GM21526 (cell line): ENCODE measurements around the gene RABIF.
"Not testable (repeated sequence)": the region's sequence is repeated elsewhere in the genome, so short reads cannot be mapped to it uniquely, and the experiment has no call there.

ENCODE experiments used
- ATAC-seq: cut with Tn5 transposase; IDR thresholded peaks from one replicate; pipeline ENCODE4 v1.9.1; 2021; ENCODE audit warnings: moderate library complexity; ENCODE audit not compliant: unreplicated experiment, low FRiP score

The RABIF gene

DNA sequence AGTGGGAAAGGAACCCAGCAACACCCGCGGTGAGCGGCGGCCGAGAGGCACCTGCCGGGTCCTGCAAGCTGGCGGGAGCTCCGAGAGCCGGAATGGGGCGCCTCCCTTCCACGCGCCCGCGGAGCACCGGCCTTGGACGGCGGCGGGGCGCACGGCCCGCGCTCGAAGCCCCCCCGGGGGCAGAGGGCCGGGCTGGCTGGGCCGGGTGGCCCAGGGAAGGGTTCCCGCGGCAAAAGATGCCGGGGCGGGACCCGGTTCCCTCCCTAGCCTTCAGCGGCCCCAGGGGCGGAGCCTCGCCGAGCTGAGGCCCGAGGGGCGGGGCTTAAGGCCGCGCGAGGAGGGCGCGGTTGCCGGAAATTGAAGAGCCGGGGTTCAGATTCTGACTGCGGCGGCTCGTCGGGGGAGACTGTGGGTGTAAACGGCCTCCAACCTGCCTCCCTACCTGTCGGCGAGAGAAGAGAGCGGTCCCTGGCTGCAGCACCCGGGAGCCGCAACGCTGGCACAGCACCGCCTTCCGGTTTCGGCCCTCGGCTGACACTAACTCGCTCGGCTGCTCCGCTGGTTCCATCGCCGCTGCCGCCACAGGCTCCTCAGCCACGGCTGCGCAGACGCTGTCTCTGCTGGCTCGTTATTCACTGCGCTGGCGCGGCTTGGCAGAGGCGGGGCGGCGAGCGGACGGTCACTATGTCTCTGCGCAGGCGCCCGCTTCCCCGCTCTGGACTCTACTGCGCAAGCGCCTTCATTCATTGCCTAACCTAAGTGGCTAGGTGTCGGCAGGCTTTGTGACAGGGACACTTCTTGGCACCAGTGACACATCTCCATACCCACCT lies at the start of gene RABIF:
RABIF (minus strand) TSS at position 619 of the 830 bp plus-strand sequence; CDS start at position 568, 51 bp downstream.
- peak; percentile 88 for ATAC-seq

DNA sequence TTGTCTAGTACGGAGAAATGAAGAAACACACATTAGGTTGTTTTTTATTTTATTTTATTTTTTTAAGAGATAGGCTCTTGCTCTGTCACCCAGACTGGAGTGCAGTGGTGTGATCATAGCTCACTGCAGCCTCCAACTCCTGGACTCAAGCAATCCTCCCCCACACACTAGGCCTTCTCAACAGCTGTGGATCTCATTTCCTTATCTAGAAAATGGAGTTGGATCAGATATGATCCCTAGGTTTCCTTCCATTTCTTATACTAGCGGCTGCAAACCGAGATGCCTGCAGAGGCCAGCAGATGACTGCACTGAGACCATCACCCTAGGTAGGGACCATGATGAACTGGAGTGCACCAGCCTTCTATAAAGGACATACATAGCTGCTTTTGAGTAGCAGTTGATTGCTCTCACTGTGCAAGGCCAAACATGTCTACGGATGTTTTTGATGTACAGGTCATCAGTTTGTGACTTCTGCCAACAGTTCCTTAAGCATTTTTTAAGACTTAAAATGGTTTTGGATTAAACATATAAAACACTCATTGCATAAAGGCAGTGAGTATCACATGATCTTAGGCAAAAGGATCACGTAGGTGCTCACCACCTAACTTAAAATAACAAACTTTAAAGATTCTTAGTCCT lies 49.5 kb upstream of the RABIF start:
- ATAC-seq, result no peak

DNA sequence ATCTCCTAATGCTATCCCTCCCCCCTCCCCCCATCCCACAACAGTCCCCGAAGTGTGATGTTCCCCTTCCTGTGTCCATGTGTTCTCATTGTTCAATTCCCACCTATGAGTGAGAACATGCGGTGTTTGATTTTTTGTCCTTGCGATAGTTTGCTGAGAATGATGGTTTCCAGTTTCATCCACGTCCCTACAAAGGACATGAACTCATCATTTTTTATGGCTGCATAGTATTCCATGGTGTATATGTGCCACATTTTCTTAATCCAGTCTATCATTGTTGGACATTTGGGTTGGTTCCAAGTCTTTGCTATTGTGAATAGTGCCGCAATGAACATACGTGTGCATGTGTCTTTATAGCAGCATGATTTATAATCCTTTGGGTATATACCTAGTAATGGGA lies 47.5 kb upstream of the RABIF start:
- ATAC-seq, result not testable (repeated sequence)

DNA sequence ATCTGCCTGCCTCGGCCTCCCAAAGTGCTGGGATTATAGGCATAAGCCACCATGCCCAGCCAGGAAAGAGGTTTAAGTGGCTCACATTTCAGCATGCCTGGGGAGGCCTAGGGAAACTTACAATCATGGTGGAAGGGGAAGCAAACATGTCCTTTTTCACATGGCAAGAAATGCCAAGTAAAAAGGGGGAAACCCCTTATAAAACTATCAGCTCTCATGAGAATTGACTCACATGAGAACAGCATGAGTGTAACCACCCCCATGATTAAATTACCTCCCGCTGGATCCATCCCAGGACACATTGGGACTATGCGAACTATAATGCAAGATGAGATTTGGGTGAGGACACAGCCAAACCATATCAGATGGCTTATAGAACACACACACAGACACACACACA lies 46.9 kb upstream of the RABIF start:
- no peak for ATAC-seq

DNA sequence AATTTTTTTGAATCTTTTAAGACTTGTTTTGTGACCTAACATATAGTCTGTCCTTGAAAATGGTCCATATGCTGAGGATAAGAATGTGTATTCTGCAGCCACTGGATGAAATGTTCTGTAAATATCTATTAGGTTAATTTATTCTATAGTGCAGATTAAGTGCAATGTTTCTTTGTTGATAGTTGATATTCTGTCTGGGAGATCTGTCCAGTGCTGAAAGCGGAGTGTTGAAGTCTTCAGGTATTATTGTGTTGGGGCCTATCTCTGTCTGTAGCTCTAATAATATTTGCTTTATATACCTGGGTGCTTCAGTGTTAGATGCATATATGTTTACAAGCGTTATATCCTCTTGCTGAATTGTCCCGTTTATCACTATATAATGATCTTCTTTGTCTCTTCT lies 45.8 kb upstream of the RABIF start:
- ATAC-seq, result no peak

DNA sequence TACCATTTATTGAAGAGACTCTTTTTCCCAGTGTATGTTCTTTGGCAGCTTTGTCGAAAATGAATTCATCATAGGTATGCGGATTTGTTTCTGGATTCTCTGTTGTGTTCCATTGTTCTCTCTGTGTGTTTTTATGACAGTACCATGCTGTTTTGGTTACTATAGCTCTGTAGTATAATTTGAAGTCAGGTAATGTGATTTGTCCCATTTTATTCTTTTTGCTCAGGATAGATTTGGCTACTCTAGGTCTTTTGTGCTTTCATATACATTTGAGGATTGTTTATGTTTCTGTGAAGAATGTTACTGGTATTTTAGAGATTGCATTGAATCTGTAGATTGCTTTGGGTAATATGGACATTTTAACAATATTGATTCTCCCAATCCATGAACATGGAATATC lies 43.5 kb upstream of the RABIF start:
- no peak for ATAC-seq

DNA sequence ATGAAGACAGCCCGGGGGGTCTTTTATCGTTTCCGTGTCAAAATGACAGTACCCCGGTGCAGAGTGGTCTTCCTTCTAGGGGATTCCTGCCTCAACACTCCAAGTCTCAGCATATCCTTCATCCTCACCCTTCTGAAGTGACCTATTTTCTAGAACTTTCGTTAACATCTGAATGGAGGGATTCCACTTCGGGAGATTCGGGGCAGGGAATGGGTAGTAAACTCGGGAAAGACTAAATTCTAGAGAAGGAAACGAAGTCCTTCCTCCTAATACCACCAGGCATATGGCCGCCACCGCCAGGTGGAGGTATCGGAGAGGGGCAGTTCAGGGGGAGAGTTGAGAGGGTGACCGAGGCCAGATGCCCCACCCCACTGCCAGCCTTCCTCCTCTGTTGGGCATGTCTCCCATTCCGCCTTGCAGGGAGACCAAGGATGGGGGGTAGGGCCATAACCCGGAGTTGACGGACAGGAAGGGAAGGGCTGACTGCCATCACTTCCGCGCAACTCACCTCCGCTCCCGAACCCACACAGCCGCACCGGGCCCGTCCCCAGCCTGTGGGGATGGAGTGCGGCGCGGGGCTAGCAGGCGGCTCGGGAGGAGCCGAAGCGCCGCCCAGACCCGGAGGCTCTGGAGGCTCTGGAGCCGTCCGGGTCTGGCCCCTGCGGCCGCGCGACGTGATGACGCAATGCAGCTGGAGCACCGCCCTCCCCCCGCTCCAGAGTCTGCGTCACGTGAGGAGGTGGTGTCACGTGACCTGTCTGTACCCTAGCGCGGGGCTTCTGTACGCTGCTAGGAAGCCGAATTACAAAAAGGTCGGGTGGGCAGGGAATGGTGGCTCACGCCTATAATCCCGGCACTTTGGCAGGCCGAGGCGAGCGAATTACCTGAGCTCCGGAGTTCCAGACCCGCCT lies 37.9 kb upstream of the RABIF start, which contains the start of gene KLHL12:
KLHL12 (minus strand) TSS at position 654 of the 911 bp plus-strand sequence. CDS start 2,072 bp downstream, outside the sequence.
- peak; percentile 80 for ATAC-seq

DNA sequence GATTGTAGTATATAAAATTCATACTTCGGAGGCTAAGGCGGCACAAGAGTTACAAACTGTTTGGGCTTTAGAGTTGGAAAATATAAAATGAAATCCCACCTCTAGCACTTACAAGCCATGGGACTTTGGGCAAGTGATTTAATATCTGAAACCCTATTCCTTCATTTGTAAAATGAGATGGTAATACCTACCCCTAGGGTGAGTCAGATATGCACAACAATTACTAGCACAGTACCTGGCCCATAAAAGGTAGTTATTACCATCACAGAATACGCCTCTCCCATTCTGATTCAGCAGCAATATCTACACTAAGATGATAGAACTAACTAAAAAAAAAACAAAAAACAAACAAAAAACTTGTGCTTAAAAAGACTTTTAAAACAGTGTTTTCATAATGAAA lies 34.6 kb upstream of the RABIF start:
- ATAC-seq, result no peak

DNA sequence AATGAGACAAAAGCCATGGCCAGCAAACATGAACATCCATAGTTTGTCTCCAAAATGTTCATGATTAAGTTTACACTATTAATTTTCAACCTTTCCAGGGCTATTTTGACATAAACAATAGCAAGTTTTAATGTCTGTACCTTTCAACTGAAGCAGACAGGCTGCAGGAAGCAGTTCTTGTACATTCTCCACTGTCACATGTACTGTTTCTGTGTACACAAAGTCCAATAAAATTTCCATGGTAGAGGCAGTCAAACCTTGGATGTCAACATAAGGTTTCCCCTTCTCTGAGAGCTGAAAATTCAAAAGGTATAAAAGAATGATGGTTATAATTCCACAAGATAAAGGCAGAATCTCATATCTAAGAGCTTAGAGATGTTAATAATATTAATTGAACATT lies 30.7 kb upstream of the RABIF start:
- no peak for ATAC-seq

DNA sequence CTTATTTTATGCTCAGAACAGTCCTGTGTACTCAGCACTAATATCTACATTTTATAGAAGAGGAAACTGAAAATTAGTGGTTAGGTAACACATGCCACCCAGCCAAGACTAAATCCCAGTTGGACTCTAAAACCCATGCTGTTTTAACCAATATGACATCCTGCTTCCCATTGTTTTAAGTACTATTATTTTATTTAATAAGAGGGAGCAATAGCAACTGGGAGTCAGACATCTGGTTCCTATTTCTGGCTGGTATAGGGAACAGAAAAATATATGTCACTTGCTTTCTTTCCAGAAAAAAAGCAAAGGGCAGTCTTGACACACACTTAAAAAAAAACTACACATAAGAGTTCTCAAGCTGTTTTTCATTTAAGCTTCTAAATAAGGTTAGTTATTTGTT lies 26.2 kb upstream of the RABIF start:
- ATAC-seq, result no peak

DNA sequence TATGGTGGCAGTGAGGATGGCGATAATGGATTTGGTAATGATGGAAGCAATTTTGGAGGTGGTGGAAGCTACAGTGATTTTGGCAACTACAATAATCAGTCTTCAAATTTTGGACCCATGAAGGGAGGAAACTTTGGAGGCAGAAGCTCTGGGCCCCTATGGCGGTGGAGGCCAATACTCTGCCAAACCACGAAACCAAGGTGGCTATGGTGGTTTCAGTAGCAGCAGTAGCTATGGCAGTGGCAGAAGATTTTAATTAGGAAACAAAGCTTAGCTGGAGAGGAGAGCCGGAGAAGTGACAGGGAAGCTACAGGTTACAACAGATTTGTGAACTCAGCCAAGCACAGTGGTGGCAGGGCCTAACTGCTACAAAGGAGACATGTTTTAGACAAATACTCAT lies 23.5 kb upstream of the RABIF start:
- ATAC-seq, result not testable (repeated sequence)

DNA sequence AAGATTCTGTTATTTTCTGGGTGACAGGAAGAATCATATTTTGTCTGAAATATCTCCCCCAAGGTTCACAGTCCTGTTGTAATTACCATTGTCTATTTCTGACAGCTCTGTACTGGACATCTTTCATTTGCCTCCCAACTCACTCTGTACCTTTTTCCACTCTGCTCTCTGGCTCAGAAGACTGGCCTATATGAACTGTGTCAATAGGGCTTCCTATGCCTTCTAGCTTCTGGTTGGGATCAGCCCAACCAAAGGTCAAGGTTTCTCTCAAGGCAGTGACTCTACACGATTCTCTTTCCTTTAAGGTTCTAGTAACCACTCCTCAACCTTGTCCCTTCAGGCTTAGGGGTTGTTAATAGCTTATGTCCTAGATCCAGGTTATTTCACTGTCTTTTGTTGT lies 20.5 kb upstream of the RABIF start:
- no peak for ATAC-seq

DNA sequence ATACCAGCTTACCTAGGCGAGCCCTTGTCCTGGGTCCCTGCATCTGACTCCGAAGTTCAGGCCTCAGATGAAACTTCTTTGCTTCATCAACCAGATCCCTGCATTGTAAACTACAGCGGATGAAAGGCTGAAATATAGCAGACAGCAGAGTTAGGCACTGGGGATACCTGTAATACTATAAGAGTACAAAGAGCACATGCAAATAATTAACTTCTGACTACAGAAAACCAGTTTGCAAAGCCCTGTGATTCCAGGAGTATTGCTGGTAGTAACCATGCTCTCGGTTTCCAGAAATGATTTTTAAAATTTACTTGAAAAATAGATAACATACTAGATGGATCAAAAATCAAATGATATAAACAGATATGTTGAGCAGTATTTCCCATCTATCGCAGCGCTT lies 20.0 kb upstream of the RABIF start:
- ATAC-seq, result no peak

DNA sequence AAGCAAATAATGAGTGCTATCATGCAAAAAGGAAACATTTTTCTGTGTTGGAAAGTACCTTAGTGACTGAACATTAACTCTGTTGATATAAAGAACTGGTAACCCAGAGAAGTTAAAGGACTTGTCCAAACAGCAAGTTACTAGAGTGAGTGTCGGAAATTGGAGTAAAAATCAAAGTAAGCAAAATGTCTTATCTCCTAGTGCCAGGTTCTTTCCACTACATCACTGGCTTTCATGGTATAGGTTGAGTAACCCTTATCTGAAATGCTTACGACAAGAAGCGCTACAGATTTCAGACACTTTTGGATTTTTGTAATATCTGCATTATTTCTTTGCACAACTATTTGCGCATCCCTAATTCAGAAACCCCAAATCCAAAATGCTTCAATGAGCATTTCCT lies 16.4 kb upstream of the RABIF start:
- ATAC-seq, result no peak

DNA sequence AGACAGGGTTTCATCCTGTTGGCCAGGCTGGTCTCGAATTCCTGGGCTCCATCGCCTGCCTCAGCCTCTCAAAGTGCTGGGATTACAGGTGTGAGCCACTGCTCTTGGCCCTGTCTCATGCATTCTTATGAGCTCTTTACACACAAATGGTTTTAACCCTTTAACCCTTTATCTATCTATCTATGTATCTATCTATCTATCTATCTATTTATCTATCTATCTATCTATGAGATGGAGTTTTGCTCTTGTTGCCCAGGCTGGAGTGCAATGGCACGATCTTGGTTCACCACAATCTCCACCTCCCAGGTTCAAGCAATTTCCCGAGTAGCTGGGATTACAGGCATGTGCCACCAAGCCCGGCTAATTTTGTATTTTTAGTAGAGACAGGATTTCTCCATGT lies 14.9 kb upstream of the RABIF start:
- ATAC-seq, result not testable (repeated sequence)

DNA sequence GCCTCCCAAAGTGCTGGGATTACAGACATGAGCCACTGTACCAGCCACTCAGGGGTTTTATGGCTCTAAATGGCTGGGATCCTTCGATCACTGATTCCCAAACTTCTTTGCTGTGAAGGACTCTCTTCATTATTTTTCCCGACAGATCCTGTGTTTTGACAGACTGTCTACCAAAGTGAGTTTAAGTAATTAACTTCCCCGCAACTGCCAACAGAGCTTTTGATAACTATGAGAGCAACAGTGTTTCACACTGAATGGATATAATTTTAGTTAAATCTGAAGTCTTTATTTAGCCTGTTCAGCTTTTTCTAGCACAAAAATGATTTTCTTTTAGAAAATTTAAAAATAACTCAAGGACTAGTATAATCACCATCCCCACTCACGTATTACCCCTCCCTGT lies 12.6 kb upstream of the RABIF start:
- no peak for ATAC-seq

DNA sequence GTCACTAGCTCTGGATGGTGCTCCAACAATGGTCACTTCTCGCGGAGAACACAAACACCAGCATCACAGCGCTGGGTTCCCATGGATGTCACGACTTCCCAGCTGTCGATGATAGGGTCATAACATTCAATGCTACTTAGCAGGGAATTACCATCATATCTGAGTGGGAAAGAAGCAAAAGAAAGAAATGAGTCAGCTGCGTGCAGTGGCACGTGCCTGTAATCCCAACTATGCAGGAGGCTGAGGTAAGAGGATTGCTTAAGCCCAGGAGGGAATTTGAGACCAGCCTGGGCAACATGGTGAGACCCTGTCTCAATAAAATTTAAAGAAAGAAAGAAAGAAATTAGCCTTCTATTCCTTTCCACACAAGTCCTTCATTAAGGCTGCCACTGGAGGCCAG lies 3.6 kb upstream of the RABIF start:
- ATAC-seq, result no peak

DNA sequence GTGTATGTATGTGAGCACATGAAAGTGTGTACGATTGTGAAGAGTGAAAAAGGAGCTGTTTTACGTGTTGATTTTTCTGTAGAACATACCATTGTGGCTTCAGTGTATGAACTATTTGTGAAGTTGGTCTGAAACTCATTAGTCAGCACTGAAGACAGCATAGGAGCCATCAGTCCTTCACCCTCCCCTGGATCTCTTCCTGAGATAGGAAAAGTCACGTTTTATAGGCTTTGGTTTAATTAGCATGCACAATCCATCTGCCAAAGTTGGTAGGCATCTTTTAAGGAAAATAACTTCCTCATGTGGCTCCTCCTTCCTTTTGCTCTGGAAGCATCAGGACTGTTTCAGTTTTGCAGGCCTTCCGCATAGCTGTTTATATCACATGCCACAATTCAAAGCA lies 1.4 kb upstream of the RABIF start:
- no peak for ATAC-seq

DNA sequence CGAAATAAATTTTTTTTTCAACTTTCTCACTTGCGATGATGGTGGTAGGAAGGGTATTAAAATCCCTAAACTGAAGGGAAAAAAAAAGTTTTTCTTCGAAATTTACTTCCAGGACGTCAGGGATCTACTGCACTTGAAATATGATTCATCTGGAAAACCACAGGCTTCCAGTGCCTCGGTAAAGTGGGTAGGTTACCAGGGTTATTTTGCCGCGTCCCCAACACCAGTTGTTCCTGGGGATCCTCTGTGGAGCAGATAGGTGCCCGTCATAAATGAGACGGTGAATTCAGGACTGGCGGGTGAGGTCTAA lies 773 bp downstream of the RABIF start:
- no peak for ATAC-seq

DNA sequence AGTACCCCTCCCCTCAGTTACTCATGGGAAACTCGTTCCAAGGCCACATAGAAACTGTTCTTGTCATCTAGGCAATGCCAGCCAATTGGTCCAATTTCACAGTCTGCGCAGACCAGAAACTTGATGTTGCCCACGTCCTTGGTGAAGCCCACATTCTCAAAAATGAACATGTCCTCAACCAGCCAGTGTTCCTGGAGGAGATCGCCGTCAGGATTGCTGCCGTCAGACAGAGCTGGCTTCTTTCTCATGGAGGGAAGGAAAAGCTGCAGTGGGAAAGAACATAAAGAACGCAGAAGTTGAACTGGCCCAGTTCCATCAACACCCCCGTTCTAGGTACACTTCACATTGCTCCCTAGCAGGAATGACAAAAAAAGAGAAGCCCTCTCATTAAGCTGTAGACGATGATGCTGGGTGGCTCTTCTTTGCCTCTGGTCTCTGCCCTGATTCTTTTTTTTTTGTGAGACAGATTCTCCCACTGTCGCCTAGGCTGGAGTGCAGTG lies 7.9 kb downstream of the RABIF start:
- ATAC-seq, result no peak

DNA sequence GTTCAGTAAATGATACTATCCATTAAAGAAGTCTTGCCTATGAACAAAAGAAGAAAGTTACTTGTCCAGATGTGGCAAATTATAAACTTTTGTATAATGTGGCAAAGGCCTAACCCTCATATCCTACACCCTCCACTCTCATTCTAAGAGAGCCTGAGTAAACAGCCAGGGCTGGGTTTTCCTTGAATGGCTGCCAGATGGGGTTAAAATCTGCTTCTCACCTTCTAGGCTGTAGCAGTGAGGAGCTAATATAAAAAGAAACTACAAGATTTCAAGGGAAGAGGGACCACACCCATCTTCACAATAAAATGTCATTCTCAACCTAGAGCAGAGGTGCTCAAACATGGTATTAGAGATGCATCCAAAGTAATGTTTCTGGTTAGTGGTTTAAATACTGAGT lies 8.9 kb downstream of the RABIF start:
- no peak for ATAC-seq
